ENCODE measurements around the gene AK9.

- TF ChIP-seq CTCF (IDR thresholded peaks at IDR 0.05) (no peak), POLR2A (IDR thresholded peaks at IDR 0.05) (no peak)
These were observed 48.7 kb upstream of the AK9 start for GRCh38 chr6:109739686-109740085.
